Body of pancreas (tissue), 4 donors: Measurements from ENCODE around the gene PXDN. TPM values are rescaled to one million over a fixed set of nuclear protein-coding genes. Genes with fewer than 3 reads are reported as not detected.

Experiments used
- ATAC-seq: fragments of 150-250 bp; one replicate; pipeline ENCODE4 v1.9.1; 2016
- DNase-seq, 4 donors: peaks; one replicate each; pipeline ENCODE4 v3.0.0-alpha.2; 2019
- H3K27ac ChIP-seq, 4 donors: fragments of 200-600 bp; sonication (generic); 1 replicate in 3 of 4; 2 replicates in 1 of 4; pipeline versions ENCODE4 v1.5.1 to v1.6.1; 2016 to 2019; ENCODE audit warnings: mild to moderate bottlenecking in 1 of 4, mixed read lengths in 1 of 4, moderate library complexity in 1 of 4
- H3K27me3 ChIP-seq, 2 donors: fragments of 200-600 bp; sonication (generic); one replicate each; pipeline ENCODE4 v1.6.0; 2016; ENCODE audit warnings: mild to moderate bottlenecking in 1 of 2
- H3K36me3 ChIP-seq, 2 donors: fragments of 200-600 bp; sonication (generic); replicated peaks in 1 of 2; 2 replicates each; pipeline ENCODE4 v1.5.1; 2016; ENCODE audit warnings: low read depth in 2 of 2; ENCODE audit not compliant: insufficient read depth in 1 of 2
- H3K4me1 ChIP-seq: fragments of 200-600 bp; sonication (generic); one replicate; pipeline ENCODE4 v1.6.0; 2016
- H3K4me3 ChIP-seq, 2 donors: fragments of 200-600 bp; sonication (generic); 1 replicate in 1 of 2; 2 replicates in 1 of 2; pipeline ENCODE4 v1.5.1; 2016 to 2019
- H3K9me3 ChIP-seq, 3 donors: fragments of 200-600 bp; sonication (generic); 1 replicate in 2 of 3; 2 replicates in 1 of 3; pipeline ENCODE4 v1.5.1; 2016
- POLR2A ChIP-seq, 3 donors: fragments of 450-650 bp; IDR thresholded peaks; one replicate each; pipeline ENCODE4 v1.6.1; 2016; ENCODE audit warnings: antibody characterized with exemption in 3 of 3, mild to moderate bottlenecking in 2 of 3
- WGBS, 2 donors: methylation state at CpG; one replicate each; pipeline ENCODE4 v1.1.5; 2017; 5-methylcytosine and 5-hydroxymethylcytosine counted together
- intact Hi-C: fragments of 100-400 bp; cut with DNase I; formaldehyde crosslinking; loops from one replicate; pipeline ENCODE4 v1.15.1; 2023
- total RNA-seq, 2 donors: library from RNA; depleted of rRNA; stranded (reverse); fragments of >200 nt; gene quantifications; one replicate each; pipeline ENCODE4 v1.1.0, GENCODE V29; 2016
- TF ChIP-seq, protein P1 (sequence below), 7 experiments: fragments of 450-650 bp in 4 of 7; fragments of 200-600 bp in 3 of 7; sonication (generic) in 3 of 7; IDR thresholded peaks; one replicate each; pipeline ENCODE4 v1.5.1; 2016 to 2019; ENCODE audit warnings: antibody characterized with exemption in 7 of 7

PXDN gene
- total RNA-seq, 2 donors from 2014 or later = 7.0 to 41.9 TPM

DNA sequence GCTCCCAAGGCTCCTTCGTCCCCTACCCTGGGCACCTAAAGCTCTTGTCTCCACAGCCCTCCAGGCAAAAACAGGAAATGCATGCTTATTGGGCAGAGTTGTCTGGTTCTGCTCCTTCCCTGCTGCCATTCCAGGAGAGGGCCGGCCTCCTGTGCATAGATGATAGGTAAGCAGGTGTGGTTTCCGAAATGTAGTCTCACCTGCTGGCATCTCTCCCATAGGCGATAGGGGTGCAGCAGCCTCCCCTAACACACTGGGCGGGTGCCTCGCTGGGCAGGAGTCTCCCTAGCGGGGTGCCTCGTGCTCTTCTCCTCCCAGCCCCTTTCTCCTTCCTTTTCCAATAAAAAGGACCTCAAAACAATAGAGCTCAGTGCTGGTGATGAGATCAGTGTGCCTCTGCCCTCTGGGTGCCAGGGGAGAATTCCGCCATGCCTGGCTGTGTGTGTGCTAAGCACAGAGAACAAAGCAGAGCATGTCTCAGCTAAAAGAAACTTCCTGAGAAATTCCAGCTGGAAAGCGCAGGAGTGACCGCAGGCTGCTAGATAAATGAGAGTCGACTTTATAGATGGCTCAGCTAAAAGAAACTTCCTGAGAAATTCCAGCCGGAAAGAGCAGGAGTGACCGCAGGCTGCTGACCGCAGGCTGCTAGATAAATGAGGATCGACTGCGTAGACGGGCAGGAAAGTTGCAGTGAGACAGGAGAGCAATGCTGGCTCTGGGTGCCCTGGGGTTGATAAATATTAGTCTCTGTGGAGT, 11.3 kb upstream of the PXDN start:
- no peaks in the 10 kb centered on the region for H3K36me3 ChIP-seq
- WGBS, 2 donors = 75 to 83% methylated on average over 18 of the region's 18 CpGs
- no peak for ATAC-seq
- H3K27me3 ChIP-seq = peaks cover 0 to 4% of the 10 kb centered on the region in 2 donors
- no peaks in the 10 kb centered on the region for H3K4me1 ChIP-seq
- H3K9me3 ChIP-seq = no peaks in the 10 kb centered on the region
- no peak for TF ChIP-seq POLR2A (IDR thresholded peaks at IDR 0.05)
- TF ChIP-seq, protein P1, sequence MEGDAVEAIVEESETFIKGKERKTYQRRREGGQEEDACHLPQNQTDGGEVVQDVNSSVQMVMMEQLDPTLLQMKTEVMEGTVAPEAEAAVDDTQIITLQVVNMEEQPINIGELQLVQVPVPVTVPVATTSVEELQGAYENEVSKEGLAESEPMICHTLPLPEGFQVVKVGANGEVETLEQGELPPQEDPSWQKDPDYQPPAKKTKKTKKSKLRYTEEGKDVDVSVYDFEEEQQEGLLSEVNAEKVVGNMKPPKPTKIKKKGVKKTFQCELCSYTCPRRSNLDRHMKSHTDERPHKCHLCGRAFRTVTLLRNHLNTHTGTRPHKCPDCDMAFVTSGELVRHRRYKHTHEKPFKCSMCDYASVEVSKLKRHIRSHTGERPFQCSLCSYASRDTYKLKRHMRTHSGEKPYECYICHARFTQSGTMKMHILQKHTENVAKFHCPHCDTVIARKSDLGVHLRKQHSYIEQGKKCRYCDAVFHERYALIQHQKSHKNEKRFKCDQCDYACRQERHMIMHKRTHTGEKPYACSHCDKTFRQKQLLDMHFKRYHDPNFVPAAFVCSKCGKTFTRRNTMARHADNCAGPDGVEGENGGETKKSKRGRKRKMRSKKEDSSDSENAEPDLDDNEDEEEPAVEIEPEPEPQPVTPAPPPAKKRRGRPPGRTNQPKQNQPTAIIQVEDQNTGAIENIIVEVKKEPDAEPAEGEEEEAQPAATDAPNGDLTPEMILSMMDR (IDR thresholded peaks at IDR 0.05) = no peak
- no peak overlapping the region for H3K4me3 ChIP-seq
- peak in 1 of 4 donors; percentile 25 for DNase-seq
- intact Hi-C loops = no loop called here
- H3K27ac ChIP-seq = no peak overlapping the region

DNA sequence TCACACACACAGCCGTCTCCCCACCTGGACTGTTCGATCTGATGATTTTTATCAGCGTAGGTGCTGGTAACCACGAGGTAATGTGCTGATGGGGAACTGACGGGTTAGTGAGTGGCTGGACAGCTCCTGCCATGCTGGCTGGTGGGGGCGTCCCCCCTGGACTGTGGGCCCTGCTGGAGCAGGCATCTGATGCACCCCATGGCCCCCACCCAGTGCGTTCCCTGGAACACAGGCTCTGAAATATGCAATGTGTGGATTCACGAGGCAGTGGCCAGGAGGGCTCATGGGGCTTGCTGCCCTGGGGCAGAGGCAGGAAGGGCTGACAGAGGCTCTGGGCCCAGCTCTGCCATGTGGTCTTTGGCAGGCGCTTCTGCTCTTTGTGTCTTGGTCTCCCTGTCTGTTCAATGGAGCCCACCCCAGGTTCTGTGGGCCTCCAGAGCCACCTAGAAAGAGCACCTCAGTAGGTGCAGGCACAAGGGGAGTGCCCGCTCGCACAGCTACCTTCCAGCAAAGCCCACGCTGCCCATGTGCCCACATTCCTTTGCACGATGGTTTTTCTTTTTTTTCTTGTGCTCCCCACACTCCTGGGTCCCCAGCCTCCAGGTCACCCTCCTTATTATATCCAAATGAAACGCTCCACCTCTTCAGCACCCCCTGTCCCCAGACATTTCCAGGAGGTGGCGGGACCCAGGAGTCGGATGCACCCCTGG, 10.3 kb upstream of the PXDN start:
- H3K9me3 ChIP-seq = no peaks in the 10 kb centered on the region
- DNase-seq (no peak), ATAC-seq (no peak)
- H3K36me3 ChIP-seq = no peaks in the 10 kb centered on the region
- intact Hi-C loops = no loop called here
- TF ChIP-seq, protein P1 (IDR thresholded peaks at IDR 0.05) = no peak
- no peak for TF ChIP-seq POLR2A (IDR thresholded peaks at IDR 0.05)
- WGBS, 2 donors = 81 to 82% methylated on average over 16 of the region's 16 CpGs
- no peaks in the 10 kb centered on the region for H3K4me1 ChIP-seq
- peaks cover 0 to 4% of the 10 kb centered on the region in 2 donors for H3K27me3 ChIP-seq
- H3K4me3 ChIP-seq = no peak overlapping the region
- no peak overlapping the region for H3K27ac ChIP-seq

DNA sequence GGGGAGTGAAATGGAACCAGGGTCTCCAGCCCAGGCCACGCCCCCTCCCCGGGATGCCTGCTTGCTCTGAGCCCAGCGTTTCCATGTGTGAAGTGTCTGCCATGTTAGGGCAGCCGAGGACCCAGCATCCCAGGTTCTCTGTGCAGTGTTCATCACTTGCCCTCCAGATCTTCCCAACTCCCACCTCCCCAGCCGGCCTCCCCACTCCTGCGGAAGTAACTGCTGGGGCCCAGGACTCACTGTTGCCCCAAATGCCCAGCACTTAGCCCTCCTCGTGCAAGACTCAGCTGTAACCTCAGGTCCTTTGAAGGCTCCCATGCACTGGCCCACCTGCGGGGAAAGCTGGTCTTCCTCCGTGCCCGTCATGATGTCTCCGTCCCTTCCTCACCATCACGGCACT, 9.7 kb upstream of the PXDN start:
- no peaks in the 10 kb centered on the region for H3K4me1 ChIP-seq
- WGBS, 2 donors = 76 to 85% methylated on average over 12 of the region's 12 CpGs
- H3K27me3 ChIP-seq = peaks cover 0 to 4% of the 10 kb centered on the region in 2 donors
- no peak overlapping the region for H3K4me3 ChIP-seq
- no peaks in the 10 kb centered on the region for H3K9me3 ChIP-seq
- intact Hi-C loops = no loop called here
- ATAC-seq (no peak), DNase-seq (no peak)
- H3K36me3 ChIP-seq = no peaks in the 10 kb centered on the region
- no peak overlapping the region for H3K27ac ChIP-seq
- TF ChIP-seq, protein P1 (IDR thresholded peaks at IDR 0.05) = no peak
- no peak for TF ChIP-seq POLR2A (IDR thresholded peaks at IDR 0.05)

DNA sequence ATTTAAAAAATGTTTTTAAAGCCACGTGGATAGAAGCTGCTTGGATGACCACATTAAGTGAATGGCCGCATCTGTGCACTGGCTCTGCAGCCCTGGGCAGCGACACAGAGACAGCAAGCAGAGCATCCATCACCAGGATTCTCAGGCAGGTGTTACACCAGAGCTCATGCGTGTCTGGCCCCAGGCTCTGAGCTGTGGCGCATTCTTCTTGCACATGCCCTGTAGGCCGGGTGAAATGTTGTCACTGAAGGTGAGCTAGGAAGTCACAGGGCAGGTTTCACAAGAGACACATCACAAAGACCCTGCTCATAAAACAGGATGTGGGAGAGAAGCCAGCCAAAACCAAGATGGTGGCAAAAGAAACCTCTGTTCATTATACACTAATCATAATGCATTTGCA, 8.4 kb upstream of the PXDN start:
- intact Hi-C loops = no loop called here
- H3K9me3 ChIP-seq = no peaks in the 10 kb centered on the region
- TF ChIP-seq, protein P1 (IDR thresholded peaks at IDR 0.05) = no peak
- TF ChIP-seq POLR2A (IDR thresholded peaks at IDR 0.05) = no peak
- H3K27me3 ChIP-seq = peaks cover 0 to 4% of the 10 kb centered on the region in 2 donors
- H3K36me3 ChIP-seq = no peaks in the 10 kb centered on the region
- WGBS, 2 donors = 71 to 74% methylated on average over 6 of the region's 6 CpGs
- H3K4me3 ChIP-seq = no peak overlapping the region
- no peaks in the 10 kb centered on the region for H3K4me1 ChIP-seq
- H3K27ac ChIP-seq = no peak overlapping the region
- DNase-seq (no peak), ATAC-seq (no peak)
